ENCODE results near the gene DENND2C.
A peak's percentile ranks its signal among the peaks of the same experiment; 100 is the strongest.

Gene DENND2C, protein sequence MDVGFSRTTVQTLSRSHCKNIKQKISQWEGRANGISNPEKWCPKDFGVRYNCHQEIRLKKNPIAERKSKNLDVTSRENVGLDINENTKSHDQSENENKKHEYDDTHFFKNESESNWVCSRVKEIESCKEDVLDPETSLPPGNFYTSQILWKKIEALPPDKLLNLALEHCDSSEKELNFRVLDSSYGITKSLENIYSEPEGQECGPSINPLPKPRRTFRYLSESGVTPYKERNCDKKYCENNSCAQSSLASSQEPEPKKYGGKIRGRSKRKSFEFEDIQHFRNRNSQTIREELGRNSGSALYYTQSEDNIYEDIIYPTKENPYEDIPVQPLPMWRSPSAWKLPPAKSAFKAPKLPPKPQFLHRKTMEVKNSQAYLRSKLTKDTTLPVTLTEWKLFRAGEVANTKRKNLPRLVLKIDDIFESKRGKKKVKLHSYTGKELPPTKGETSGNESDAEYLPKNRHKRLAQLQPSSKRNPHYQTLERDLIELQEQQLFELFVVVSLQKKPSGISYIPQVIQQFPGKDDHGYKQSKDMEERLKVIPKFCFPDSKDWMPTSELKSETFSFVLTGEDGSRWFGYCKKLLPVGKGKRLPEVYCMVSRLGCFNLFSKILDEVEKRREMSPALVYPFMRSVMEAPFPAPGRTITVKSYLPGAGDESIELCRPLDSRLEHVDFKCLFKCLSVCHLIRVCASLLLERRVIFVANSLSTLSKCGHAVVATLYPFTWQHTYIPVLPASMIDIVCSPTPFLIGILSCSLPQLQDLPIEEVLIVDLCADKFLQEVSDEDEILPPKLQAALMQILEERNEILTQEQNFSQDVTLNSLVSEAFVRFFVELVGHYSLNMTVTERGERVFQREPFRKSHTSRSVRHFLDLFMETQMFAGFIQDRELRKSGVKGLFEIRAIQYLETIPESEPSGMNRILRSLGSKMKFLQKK

DNA sequence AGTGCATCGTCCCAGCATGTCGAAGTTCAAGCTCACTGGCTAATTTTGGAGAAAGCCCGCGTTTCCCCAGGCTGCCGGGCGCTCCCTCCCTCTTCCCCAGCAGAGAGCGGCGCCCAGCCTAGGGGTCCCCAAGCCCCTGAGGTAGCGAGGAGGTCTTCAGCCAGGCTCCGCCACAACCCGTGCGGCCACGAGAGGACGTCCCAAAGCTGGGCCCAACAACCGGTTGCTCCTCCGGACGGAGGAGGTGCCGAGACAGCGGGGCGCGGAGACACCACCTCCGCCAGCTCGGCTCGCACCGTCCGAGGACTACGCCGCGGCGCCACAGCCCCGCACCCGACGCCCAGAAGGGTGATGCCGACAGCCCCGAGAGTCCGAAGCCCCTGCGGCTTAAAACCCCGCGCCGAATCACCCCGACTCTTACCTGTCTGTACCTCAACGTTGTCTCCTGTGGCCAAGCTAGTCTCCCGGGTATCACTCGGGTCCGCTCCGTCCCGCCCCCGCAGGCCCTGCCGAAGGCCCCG lies at the start of gene DENND2C:
TSS of gene DENND2C (minus strand) at position 488 of the 521 bp plus-strand sequence. CDS start 44,065 bp downstream, outside the sequence.
- no peak for DNase-seq (ENCODE audit: low read depth)

DNA sequence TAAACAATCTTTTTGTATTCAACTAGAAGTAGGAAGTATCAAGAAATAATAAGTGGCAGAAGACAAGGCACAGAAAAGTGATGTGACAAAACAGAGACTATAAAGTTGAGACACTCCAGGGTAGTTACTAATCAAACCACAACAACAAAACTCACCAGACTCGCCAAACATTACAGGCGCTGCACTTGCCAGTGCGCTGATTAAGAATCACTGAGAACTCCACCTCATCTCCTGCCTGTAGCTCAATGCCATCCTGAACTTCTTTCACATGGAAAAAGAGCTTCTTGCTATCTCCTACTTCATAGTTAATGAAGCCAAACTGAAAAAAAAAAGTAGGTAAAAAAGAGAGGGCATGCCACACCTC lies 49.6 kb upstream of the DENND2C start:
- DNase-seq (ENCODE audit: low read depth): no peak

DNA sequence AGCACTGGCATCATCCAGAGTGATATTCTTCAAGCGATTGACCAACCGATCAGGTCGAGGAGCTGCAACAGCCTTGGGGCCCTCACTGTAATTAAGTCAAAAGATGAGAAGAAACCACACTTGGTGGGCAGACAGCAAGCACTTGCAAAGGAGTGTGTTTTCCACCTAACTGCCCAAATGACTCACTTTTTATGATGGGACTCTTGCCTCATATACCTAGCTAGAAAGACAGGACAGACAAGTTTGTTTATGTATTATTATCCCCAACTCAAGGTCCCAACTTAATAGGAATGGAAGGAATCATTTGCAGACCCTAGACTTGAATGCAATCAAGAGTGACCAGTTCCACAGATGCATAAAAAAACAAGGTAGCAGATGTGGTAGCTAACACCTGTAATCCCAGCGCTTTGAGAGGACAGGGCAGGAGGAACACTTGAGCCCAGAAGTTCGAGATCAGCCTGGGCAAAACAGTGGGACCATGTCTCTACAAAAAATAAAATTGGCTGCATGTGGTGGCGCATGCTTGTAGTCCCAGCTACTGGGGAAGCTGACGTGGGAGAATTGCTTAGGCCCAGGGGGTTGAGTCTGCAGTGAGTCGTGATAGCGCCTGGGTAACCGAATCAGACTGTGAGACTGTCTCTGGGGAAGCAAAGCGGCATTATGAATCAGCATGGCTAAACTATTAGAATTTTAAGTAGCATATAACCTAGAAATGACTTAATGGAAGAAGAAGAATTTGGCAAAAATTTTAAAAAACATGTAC lies 49.0 kb upstream of the DENND2C start:
- no peak for DNase-seq (ENCODE audit: low read depth)

DNA sequence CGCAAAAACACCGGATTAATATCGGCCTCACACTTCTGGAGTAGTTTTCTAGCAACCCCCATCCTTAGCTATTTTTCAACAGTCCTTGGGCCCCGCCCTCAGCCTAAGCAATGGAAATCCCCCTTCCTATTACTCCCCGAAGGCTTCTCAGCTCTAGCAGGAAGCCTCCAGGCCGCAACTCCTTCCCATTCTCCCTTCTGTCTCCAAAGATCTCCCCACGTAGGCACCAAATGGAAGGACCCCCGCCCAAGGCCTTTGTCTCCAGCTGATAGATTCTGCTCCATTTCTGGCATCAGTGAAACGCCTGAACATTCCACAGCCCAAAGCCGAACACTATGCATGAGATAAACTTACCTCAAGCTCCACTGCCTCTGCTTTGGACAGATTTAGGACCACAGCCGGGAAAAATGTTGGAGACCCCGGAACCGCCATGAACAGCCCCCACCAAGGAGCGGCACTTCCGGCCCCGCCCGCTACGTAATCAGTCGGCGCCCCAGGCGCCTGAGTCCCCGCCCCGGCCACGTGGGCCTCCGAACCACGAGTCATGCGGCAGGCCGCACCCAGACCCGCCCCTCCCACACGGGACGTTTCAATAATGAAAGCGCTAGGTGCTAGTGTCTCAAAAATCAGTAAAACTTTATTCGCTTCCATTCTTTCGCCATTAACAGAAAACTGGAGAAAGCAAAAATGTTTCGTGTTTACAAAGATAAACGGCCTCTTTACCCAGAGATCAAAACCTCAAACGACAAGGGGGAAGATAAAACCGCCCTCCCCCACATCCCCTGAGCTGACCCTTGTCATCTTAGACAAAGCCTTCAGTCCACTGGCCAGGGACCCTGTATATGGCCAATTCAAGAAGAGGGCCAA lies 46.7 kb upstream of the DENND2C start, which contains the start of gene NRAS:
TSS of gene NRAS (minus strand) at position 468 of the 867 bp plus-strand sequence. CDS start 611 bp downstream, outside the sequence.
- DNase-seq (ENCODE audit: low read depth): peak; percentile 73

DNA sequence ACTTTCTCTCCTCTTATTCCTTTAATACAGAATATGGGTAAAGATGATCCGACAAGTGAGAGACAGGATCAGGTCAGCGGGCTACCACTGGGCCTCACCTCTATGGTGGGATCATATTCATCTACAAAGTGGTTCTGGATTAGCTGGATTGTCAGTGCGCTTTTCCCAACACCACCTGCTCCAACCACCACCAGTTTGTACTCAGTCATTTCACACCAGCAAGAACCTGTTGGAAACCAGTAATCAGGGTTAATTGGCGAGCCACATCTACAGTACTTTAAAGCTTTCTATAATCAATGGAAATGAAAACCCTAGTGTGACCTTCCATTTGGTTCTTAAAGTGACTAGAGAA lies 46.1 kb upstream of the DENND2C start:
- DNase-seq (ENCODE audit: low read depth): no peak

DNA sequence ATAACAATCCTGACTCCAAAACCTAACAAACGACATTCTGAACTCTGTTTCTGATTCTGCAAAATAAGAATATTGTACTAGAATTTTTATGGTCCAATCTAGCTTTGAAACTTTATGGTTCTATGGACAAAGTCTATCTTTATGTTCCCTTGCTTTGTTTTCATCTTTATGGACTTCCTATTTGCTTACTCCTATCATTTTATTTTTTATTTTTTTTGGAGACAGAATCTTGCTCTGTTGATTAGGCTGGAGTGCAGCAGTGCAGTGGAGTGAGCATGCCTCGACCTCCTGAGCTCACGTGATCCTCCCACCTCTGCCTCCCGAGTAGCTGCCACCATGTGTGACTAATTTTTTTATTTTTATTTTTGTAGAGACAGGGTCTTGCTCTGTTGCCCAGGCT lies 43.1 kb upstream of the DENND2C start:
- no peak for DNase-seq (ENCODE audit: low read depth)

DNA sequence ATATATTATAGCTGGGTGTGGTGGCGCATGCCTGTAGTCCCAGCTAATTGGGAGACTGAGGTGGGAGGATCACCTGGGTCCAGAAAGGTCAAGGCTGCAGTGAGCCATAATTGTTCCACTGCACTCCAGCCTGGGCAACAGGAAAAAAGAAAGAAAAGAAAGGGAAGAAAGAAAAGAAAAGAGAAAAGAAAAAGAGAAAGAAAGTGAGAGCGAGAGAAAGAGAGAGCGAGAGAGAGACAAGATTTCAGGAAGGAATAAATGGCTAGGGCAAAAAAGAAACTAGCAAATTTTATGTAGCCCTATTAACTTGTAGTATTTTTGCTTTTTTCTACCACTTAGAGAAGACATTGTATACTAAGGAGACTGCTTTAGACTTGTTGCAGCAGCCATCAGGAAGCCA lies 40.5 kb upstream of the DENND2C start:
- DNase-seq (ENCODE audit: low read depth): no peak

DNA sequence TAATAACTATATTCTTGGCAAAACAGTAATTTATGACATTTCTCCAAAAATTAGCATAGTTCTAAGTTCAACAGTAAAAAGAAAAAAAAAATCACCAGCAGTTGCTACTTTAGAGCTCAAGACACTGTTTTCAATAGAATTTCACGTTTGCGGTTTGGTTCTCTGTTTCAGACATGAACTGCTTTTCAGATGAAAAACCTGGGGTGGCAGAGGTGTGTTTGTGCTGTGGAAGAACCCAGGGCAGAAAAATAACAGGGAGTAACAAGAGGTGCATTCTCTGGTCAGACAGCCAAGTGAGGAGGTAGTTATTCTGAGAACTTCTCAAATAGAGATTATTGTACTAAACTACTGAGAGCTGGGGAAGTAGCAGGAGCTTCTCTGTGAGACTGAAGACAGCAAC lies 37.8 kb upstream of the DENND2C start:
- DNase-seq (ENCODE audit: low read depth): no peak

DNA sequence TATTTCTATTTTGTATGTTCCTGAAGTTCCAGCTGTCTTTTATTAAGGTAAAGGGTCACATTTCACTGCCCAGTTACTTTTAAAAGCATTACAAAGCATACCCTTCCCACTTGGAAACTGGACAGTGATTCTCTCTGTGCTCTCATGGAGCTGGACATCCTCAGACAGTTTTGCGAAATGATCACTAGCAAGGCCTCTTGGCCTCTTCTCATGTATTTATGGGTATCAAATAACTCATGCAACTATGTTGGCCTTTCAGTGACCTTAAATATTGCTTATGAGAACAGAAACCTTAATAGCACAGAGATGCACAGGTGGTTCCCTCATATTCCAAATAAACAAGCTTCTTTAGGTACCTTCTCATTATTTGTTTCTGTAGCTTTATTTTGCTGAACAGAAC lies 33.4 kb upstream of the DENND2C start:
- DNase-seq (ENCODE audit: low read depth): no peak

DNA sequence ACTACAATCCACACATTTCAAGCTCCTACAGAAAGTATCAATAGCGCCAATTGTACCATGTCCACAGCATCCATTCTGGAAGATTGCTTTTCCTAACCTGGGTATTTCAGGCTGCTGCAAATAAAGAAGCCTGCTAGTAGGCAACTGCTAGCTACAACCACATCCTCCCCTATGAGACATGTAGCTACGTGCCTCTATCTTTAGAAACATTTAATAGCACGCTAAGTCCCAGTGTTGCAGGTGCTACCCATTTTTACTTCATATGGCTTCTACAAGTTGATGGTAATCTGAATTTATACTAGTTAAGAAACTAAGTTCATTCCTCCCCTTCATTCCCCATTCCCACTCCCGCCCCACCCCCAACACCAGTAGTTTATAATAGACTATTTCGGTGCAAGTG lies 32.9 kb upstream of the DENND2C start:
- DNase-seq (ENCODE audit: low read depth): no peak

DNA sequence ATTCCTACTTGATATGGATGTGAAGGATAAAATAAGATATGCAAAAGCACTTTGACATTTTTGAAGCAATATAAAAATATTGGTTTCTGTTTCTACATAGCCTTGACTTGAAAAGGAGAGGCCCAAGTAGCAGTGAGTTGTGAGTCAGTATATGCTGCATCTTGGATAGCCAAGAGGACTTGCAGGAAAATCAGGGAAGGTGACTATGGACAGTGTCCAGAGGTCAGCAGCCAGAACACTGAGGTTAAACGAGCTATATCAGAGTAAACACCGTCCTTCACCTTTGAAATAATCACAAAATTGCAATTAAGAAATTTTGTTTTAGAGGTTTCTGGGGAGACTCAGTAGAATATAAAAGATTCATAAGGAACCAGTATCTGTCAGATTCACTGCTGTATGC lies 32.1 kb upstream of the DENND2C start:
- DNase-seq (ENCODE audit: low read depth): no peak

DNA sequence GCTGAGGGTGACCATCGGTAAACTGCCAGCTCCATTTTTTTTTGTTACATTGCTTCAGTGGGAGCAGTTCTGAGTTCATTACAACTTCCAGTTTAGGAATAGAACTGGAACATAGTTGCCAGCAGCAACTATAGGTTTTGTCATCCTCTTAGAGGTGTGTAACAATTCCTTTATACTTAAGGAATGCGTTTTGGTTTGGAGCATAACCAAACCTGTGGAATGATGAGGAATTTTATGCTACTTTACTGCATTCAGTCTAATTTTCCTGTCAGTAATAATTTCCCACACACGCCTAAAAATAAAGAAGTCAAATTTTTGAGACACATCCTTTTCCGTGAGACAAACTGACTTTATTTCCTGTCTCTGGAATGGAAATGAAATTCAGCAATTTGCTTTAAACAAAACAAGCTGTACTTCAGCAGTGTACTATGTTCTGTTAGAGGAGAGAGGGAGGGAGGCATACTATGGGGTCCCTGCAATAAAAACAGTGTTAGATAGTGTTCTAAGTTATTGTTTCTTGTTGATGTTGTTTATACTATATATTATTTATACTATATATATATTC lies 30.3 kb upstream of the DENND2C start:
- DNase-seq (ENCODE audit: low read depth): no peak

DNA sequence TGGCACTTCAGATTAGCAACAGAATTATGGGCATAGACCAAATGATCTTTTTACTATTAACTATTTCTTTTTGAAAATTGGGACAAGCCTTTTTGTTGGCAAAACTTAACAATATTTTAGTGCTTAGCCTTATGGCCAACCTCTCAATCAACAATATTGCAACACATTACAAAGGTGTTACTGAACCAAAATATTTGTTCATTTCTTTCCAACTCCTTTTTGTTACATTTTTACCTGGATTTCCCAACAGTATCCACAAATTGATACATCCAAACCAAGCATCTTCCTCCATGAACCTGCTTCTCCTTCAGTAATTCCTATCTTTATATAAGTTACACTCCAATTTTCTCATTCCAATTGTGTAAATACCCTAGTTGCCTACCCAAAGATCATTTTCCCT lies 27.0 kb upstream of the DENND2C start:
- no peak for DNase-seq (ENCODE audit: low read depth)

DNA sequence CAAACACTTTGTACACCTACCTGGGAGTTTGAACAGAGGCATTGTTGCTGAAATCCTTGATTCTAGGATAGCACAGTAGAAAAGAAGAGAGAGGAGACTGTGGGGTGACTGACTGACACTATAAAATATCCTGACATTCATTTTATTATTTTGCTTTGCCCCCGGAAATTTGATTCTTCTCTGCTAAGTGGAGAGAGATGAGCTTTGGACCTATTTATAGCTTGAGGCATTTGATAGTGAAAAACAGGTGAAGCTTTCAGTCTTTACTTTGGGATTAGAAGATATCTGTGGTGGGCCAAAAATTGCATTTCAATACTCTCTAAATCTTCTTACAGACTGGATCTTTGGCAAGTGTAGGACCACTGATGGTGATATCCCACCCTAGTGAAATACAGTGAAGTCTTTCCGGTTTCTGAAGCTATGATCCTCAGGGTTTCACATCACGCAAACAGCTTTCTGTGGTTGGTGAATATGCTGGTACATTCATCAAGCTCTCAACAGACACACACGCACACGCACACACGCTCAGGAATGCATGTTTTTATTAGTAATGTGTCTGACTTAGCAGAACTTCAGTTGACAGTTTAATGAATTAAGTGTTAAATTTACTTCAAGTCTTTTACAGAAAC lies 25.7 kb upstream of the DENND2C start, which contains the start of gene AMPD1:
TSS of gene AMPD1 (minus strand) at position 117 of the 629 bp plus-strand sequence. CDS start at position 42, 75 bp downstream.
- DNase-seq (ENCODE audit: low read depth): no peak

DNA sequence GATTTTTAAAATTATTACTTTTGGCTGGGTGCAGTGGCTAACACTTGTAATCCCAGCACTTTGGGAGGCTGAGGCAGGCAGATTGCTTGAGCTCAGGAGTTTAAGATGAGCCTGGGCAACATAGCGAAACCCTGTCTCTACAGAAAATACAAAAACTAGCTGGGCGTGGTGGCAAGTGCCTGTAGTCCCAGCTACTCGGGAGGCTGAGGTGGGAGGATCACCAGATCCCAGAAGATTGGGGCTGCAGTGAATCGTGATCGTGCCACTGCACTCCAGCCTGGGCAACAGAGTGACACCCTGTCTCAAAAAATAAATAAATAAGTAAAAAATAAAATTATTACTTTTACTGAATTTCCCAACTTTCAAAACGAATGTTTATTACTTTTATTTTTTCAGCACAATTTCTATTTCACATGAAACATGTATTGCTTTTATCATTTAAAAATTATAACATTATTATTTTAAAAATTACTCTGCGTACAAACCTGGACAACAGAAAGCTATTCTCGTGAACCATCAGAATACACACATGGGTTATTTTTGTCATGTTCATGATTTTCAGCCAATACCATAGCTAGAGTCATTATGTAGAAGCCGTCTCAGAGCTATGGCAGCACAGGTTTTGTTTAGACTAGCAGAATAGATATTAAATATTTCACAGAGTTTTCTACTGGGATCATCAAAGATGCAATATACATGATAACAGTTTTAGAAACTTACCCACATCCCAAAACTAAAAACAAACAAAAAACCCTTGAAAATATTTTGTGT lies 24.9 kb upstream of the DENND2C start:
- no peak for DNase-seq (ENCODE audit: low read depth)

DNA sequence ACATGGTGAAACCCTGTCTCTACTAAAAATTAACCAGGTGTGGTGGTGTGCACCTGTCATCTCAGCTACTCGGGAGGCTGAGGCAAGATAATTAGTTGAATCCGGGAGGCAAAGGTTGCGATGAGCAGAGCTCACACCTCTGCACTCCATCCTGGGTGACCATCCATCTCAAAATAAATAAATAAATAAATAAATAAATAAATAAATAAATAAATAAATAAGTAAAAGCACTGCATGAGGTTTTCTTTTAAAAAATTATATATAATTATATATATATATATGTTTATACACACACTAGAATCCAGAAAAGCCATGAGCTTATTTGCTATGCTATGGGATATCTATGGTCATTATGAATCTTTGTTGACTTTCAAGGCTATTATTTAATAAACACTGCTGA lies 23.1 kb upstream of the DENND2C start:
- DNase-seq (ENCODE audit: low read depth): no peak

DNA sequence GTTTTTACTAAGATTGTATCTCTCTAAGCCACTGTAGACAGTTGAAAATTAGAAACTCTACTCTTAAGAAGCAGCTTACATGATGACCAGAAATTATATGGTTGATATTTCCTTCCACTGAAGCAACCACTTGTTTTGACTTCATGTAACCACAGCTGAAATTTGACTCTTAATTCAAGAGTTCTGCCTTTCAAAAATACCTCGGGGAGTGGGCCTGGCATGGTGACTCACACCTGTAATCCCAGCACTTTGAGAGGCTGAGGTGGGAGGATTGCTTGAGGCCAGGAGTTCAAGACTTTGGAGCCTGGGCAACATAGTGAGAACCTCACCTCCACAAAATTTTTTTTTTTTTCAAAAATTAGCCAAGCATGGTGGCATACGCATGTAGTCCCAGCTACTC lies 21.2 kb upstream of the DENND2C start:
- no peak for DNase-seq (ENCODE audit: low read depth)

DNA sequence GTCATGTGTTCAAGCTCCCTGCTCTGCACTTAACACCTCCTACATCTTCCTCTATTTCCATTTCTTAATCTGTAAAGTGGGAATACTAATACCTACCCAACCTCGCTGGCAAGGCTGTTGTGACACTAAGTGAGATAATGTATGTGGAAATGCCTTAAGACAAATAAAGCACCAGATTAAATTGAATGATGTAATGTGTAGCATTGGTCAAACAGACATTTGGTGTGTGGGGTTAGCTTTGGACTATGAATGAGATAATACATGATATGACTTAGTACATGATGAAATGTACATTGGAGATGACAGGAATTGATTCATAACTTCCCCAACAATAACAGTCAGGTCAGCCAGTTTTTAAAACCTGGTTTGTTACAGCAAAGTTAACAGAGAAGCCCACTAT lies 20.3 kb upstream of the DENND2C start:
- DNase-seq (ENCODE audit: low read depth): no peak

DNA sequence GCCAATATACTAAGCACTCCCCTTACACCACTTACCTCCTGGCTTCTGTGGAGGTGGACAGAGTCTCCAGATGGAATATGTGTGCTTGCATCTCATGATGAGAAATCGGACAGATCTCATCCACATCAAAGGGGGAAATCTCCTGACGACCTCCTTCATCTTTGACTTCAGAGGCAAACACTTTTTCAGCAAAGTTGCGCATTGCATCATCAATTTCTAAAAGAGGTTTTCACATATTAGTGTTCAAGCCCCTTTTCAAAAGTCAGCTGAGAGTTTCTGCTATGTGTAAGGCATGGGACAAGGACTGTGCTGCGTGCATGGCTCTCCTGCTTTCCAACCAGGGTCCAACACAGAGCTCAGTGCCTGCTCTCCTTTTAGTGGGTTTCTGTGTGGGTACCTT lies 18.7 kb upstream of the DENND2C start:
- DNase-seq (ENCODE audit: low read depth): no peak

Measured in fibroblast of the conjunctiva (primary cell).